ENCODE measurements around the gene PRCP.

PRCP gene

GRCh38 chr11:82796998-82797961 is 103.0 kb downstream of the PRCP start:
- H3K4me1 ChIP-seq (ENCODE audit: control insufficient read depth, insufficient read depth, low read length), result no peaks in the 10 kb centered on the region
- no peaks in the 10 kb centered on the region for H3K27me3 ChIP-seq (ENCODE audit: control insufficient read depth, insufficient read depth, low read length)
- H3K4me3 ChIP-seq (ENCODE audit: low read depth, low read length), result no peak overlapping the region
- H3K27ac ChIP-seq (ENCODE audit: low read depth, low read length), result no peak overlapping the region
- no peaks in the 10 kb centered on the region for H3K36me3 ChIP-seq (ENCODE audit: control insufficient read depth, insufficient read depth, low read length)
- H3K9ac ChIP-seq (ENCODE audit: low read depth, low read length), result no peak overlapping the region
- H3K9me3 ChIP-seq (ENCODE audit: control insufficient read depth, insufficient read depth, low read length), result no peaks in the 10 kb centered on the region

- no peaks in the 10 kb centered on the region for H3K4me1 ChIP-seq (ENCODE audit: control insufficient read depth, insufficient read depth, low read length)
- no peaks in the 10 kb centered on the region for H3K9me3 ChIP-seq (ENCODE audit: control insufficient read depth, insufficient read depth, low read length)
- no peaks in the 10 kb centered on the region for H3K36me3 ChIP-seq (ENCODE audit: control insufficient read depth, insufficient read depth, low read length)
- no peak overlapping the region for H3K9ac ChIP-seq (ENCODE audit: low read depth, low read length)
- no peaks in the 10 kb centered on the region for H3K27me3 ChIP-seq (ENCODE audit: control insufficient read depth, insufficient read depth, low read length)
- no peak overlapping the region for H3K4me3 ChIP-seq (ENCODE audit: low read depth, low read length)
- no peak overlapping the region for H3K27ac ChIP-seq (ENCODE audit: low read depth, low read length)
Measured at GRCh38 chr11:82794490-82794889, 105.7 kb downstream of the PRCP start.

GRCh38 chr11:82792822-82793569 is 107.2 kb downstream of the PRCP start:
- H3K27ac ChIP-seq (ENCODE audit: low read depth, low read length), result no peak overlapping the region
- H3K9ac ChIP-seq (ENCODE audit: low read depth, low read length), result no peak overlapping the region
- H3K27me3 ChIP-seq (ENCODE audit: control insufficient read depth, insufficient read depth, low read length), result no peaks in the 10 kb centered on the region
- H3K36me3 ChIP-seq (ENCODE audit: control insufficient read depth, insufficient read depth, low read length), result no peaks in the 10 kb centered on the region
- H3K4me3 ChIP-seq (ENCODE audit: low read depth, low read length), result no peak overlapping the region
- no peaks in the 10 kb centered on the region for H3K4me1 ChIP-seq (ENCODE audit: control insufficient read depth, insufficient read depth, low read length)
- H3K9me3 ChIP-seq (ENCODE audit: control insufficient read depth, insufficient read depth, low read length), result no peaks in the 10 kb centered on the region

GRCh38 chr11:82792319-82792718 is 107.9 kb downstream of the PRCP start:
- no peaks in the 10 kb centered on the region for H3K36me3 ChIP-seq (ENCODE audit: control insufficient read depth, insufficient read depth, low read length)
- no peak overlapping the region for H3K9ac ChIP-seq (ENCODE audit: low read depth, low read length)
- H3K4me1 ChIP-seq (ENCODE audit: control insufficient read depth, insufficient read depth, low read length), result no peaks in the 10 kb centered on the region
- H3K27me3 ChIP-seq (ENCODE audit: control insufficient read depth, insufficient read depth, low read length), result no peaks in the 10 kb centered on the region
- no peak overlapping the region for H3K4me3 ChIP-seq (ENCODE audit: low read depth, low read length)
- no peak overlapping the region for H3K27ac ChIP-seq (ENCODE audit: low read depth, low read length)
- H3K9me3 ChIP-seq (ENCODE audit: control insufficient read depth, insufficient read depth, low read length), result no peaks in the 10 kb centered on the region

GRCh38 chr11:82791779-82792178 is 108.5 kb downstream of the PRCP start:
- Histone ChIP-seq H3K36me3 (ENCODE audit: control insufficient read depth, insufficient read depth, low read length) (no peaks in the 10 kb centered on the region), H3K4me3 (ENCODE audit: low read depth, low read length) (no peak overlapping the region), H3K9ac (ENCODE audit: low read depth, low read length) (no peak overlapping the region), H3K9me3 (ENCODE audit: control insufficient read depth, insufficient read depth, low read length) (no peaks in the 10 kb centered on the region), H3K27me3 (ENCODE audit: control insufficient read depth, insufficient read depth, low read length) (no peaks in the 10 kb centered on the region), H3K4me1 (ENCODE audit: control insufficient read depth, insufficient read depth, low read length) (no peaks in the 10 kb centered on the region), H3K27ac (ENCODE audit: low read depth, low read length) (no peak overlapping the region)

DNA sequence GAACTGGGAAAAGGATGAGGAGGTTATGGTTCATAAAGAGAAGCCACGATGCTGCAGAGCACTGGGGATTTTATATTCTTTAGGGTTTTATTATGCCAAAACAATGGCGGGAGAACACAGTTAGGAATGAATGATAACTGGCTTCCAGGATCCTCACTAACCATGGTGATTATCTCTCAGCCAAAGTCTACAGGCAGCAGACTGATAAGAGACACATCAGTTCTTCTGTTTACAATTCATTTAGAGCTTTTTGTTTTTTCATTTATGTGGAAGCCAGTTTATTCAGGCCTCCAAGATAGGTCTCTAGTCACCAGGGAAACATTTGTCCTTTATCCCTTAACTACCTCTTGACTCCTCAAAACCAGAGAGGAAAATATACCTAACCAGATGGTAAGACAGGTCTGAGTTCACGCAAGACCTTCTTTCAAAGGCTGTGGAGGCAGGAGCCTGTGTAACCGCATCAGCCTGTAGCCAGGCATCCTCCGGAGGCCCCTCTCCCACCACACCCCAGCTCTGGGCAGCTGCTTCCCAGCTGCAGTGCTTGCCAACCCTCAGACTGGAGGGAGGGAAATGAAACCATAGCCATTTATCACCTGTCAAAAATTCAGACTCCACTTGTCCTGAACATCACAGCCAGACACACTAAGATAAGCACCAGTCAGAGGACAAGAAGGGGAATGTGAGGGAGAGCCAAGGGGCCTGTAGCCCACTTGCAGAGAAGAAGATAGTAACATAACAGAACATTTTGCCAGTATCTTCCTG is 109.3 kb downstream of the PRCP start:
- Histone ChIP-seq H3K4me3 (ENCODE audit: low read depth, low read length) (no peak overlapping the region), H3K9me3 (ENCODE audit: control insufficient read depth, insufficient read depth, low read length) (no peaks in the 10 kb centered on the region), H3K27me3 (ENCODE audit: control insufficient read depth, insufficient read depth, low read length) (no peaks in the 10 kb centered on the region), H3K9ac (ENCODE audit: low read depth, low read length) (no peak overlapping the region), H3K36me3 (ENCODE audit: control insufficient read depth, insufficient read depth, low read length) (no peaks in the 10 kb centered on the region), H3K4me1 (ENCODE audit: control insufficient read depth, insufficient read depth, low read length) (no peaks in the 10 kb centered on the region), H3K27ac (ENCODE audit: low read depth, low read length) (peak overlapping the region; percentile 63)

GRCh38 chr11:82787981-82788380 is 112.2 kb downstream of the PRCP start:
- Histone ChIP-seq H3K4me3 (ENCODE audit: low read depth, low read length) (no peak overlapping the region), H3K27ac (ENCODE audit: low read depth, low read length) (no peak overlapping the region), H3K27me3 (ENCODE audit: control insufficient read depth, insufficient read depth, low read length) (no peaks in the 10 kb centered on the region), H3K9me3 (ENCODE audit: control insufficient read depth, insufficient read depth, low read length) (no peaks in the 10 kb centered on the region), H3K9ac (ENCODE audit: low read depth, low read length) (no peak overlapping the region), H3K4me1 (ENCODE audit: control insufficient read depth, insufficient read depth, low read length) (no peaks in the 10 kb centered on the region), H3K36me3 (ENCODE audit: control insufficient read depth, insufficient read depth, low read length) (no peaks in the 10 kb centered on the region)

DNA sequence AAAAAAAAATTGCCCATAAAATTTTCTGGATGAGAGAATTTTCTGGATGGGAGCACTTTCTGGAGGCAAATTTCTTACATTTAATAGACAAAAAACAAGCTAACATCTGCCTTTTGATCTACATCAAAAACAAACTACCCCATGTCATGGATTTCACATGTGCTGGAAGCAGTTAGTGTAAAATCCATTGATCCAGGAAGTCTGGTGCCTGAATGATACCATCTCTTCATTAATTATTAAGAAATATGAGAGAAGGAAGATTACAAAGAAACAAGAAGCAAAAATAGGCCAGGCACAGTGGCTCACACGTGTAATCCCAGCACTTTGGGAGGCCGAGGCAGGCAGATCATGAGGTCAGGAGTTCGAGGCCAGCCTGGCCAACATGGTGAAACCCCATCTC is 113.4 kb downstream of the PRCP start:
- Histone ChIP-seq H3K9me3 (ENCODE audit: control insufficient read depth, insufficient read depth, low read length) (peaks cover 4% of the 10 kb centered on the region; the same call in 1 of the 2 replicates), H3K36me3 (ENCODE audit: control insufficient read depth, insufficient read depth, low read length) (no peaks in the 10 kb centered on the region), H3K27ac (ENCODE audit: low read depth, low read length) (no peak overlapping the region), H3K27me3 (ENCODE audit: control insufficient read depth, insufficient read depth, low read length) (no peaks in the 10 kb centered on the region), H3K9ac (ENCODE audit: low read depth, low read length) (no peak overlapping the region), H3K4me3 (ENCODE audit: low read depth, low read length) (no peak overlapping the region), H3K4me1 (ENCODE audit: control insufficient read depth, insufficient read depth, low read length) (no peaks in the 10 kb centered on the region)

DNA sequence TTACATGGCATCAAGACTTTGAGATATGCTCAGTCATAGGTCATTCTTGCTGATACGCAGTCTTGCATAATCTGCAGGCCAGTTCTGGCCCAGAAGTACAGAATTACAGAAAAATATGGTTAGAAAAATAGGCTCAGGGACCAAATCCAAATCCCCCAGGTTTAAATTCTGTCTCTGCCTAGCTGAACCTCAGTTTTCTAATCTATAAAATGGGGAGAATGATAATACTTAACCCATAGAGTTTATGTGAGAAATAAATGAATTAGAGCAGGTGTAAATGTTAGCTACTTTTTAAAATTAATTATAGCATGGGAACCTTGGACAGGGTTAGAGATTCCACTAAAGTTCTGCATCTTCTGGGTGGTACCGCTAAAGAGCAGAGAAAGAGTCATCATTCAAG is 114.2 kb downstream of the PRCP start:
- Histone ChIP-seq H3K36me3 (ENCODE audit: control insufficient read depth, insufficient read depth, low read length) (no peaks in the 10 kb centered on the region), H3K27ac (ENCODE audit: low read depth, low read length) (no peak overlapping the region), H3K9me3 (ENCODE audit: control insufficient read depth, insufficient read depth, low read length) (peaks cover 4% of the 10 kb centered on the region; the same call in 1 of the 2 replicates), H3K27me3 (ENCODE audit: control insufficient read depth, insufficient read depth, low read length) (no peaks in the 10 kb centered on the region), H3K4me1 (ENCODE audit: control insufficient read depth, insufficient read depth, low read length) (no peaks in the 10 kb centered on the region), H3K9ac (ENCODE audit: low read depth, low read length) (no peak overlapping the region), H3K4me3 (ENCODE audit: low read depth, low read length) (no peak overlapping the region)

DNA sequence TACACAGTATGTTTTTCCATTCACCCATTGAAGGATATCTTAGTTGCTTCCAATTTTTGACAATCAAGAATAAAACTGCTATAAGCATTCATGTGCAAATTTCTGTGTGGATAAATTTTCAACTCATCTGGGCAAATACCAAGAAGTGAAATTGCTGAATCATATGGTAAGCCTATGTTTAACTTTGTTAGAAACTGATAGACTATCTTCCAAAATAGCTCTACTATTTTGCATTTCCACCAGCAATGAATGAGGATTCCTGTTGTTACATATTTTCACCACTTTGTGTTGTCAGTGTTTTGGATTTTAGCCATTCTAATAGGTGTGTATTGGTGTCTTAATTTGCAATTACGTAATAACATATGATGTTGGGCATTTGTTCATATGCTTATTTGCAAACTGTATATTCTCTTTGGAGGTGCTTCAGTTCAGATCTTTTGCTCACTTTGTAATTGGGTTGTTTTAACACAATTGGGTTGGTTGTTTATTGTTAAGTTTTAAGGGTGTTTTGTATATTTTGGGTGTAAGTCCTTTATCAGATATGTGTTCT is 117.3 kb downstream of the PRCP start:
- Histone ChIP-seq H3K9ac (ENCODE audit: low read depth, low read length) (no peak overlapping the region), H3K9me3 (ENCODE audit: control insufficient read depth, insufficient read depth, low read length) (peaks cover 4% of the 10 kb centered on the region; the same call in 1 of the 2 replicates), H3K4me3 (ENCODE audit: low read depth, low read length) (no peak overlapping the region), H3K36me3 (ENCODE audit: control insufficient read depth, insufficient read depth, low read length) (no peaks in the 10 kb centered on the region), H3K4me1 (ENCODE audit: control insufficient read depth, insufficient read depth, low read length) (no peaks in the 10 kb centered on the region), H3K27ac (ENCODE audit: low read depth, low read length) (no peak overlapping the region), H3K27me3 (ENCODE audit: control insufficient read depth, insufficient read depth, low read length) (no peaks in the 10 kb centered on the region)
